ENCODE measurements around the gene TMA7. TPM values are rescaled to one million over a fixed set of nuclear protein-coding genes. Genes with fewer than 3 reads are reported as not detected.

TMA7 gene
- total and polyA plus RNA-seq, 9 of the 15 experiments (the other 6 are each of a cell fraction or from before 2014, with no cell fraction given): 209 to 1,003 (median 486) TPM

DNA sequence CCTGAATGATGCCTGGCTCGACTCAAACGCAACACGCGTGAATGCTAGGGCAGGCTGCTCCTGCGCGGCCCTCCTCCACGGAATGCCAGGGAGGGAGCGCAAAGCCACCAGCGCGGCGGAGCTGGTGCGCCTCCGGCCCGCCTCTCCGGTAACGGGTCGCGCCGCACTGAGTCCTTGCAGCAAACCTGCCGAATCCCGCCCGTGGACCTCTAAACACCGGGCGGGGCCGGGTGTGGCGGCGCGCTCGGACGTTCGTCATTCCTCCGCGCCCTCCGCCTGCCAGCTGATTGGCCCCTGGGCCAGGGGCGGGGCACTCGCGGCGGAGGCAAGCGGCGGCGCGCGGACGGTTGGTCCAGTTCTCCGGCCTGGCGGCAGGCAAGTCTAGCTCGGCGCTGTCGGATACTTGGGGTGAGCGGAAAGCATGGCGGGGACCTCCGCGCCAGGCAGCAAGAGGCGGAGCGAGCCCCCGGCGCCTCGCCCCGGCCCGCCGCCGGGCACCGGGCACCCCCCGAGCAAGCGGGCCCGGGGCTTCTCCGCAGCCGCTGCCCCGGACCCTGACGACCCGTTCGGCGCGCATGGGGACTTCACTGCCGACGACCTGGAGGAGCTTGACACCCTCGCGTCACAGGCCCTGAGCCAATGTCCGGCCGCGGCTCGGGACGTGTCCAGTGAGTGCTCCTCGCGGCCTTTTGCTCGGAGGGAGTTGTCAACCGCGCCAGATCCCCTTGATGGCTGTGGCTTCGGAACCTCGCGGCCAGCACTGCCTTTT, 6.6 kb downstream of the TMA7 start, which contains the start of gene ATRIP (continued):
- TF ChIP-seq MEIS2 (IDR thresholded peaks at IDR 0.05; ENCODE audit: partially characterized antibody): no peak
- TF ChIP-seq USF1 (CRISPR knock-in tag; IDR thresholded peaks at IDR 0.05): no peak
- no peak for TF ChIP-seq ZNF707 (CRISPR knock-in tag; conservative IDR thresholded peaks at IDR 0.05)
- no peak for TF ChIP-seq FOXA3 (CRISPR knock-in tag; conservative IDR thresholded peaks at IDR 0.05 in 1 of 2, IDR thresholded peaks at IDR 0.05 in 1 of 2)
- TF ChIP-seq KLF6 (CRISPR knock-in tag; IDR thresholded peaks at IDR 0.05; ENCODE audit: borderline replicate concordance): no peak
- TF ChIP-seq RBM39 (optimal IDR thresholded peaks at IDR 0.05; ENCODE audit: low read depth, low read length): no peak
- TF ChIP-seq GATAD2A (IDR thresholded peaks at IDR 0.05): no peak
- peak; percentile 68 to 95; a peak in 3 of 4 replicates for TF ChIP-seq SIN3A (IDR thresholded peaks at IDR 0.05; ENCODE audit: borderline replicate concordance in 2 of 2, control insufficient read depth in 1 of 2, low read depth in 2 of 2, low read length in 2 of 2)
- TF ChIP-seq THRA (IDR thresholded peaks at IDR 0.05): no peak
- TF ChIP-seq CC2D1A (IDR thresholded peaks at IDR 0.05): no peak
- peak; percentile 87 for TF ChIP-seq POLR2A (conservative IDR thresholded peaks at IDR 0.05)
- TF ChIP-seq, protein P1, sequence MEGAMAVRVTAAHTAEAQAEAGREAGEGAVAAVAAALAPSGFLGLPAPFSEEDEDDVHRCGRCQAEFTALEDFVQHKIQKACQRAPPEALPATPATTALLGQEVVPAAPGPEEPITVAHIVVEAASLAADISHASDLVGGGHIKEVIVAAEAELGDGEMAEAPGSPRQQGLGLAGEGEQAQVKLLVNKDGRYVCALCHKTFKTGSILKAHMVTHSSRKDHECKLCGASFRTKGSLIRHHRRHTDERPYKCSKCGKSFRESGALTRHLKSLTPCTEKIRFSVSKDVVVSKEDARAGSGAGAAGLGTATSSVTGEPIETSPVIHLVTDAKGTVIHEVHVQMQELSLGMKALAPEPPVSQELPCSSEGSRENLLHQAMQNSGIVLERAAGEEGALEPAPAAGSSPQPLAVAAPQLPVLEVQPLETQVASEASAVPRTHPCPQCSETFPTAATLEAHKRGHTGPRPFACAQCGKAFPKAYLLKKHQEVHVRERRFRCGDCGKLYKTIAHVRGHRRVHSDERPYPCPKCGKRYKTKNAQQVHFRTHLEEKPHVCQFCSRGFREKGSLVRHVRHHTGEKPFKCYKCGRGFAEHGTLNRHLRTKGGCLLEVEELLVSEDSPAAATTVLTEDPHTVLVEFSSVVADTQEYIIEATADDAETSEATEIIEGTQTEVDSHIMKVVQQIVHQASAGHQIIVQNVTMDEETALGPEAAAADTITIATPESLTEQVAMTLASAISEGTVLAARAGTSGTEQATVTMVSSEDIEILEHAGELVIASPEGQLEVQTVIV (CRISPR knock-in tag; IDR thresholded peaks at IDR 0.05; ENCODE audit: borderline replicate concordance): no peak
- TF ChIP-seq PURB (CRISPR knock-in tag; IDR thresholded peaks at IDR 0.05; ENCODE audit: low read depth): no peak
- no peak for TF ChIP-seq ZNF239 (CRISPR knock-in tag; IDR thresholded peaks at IDR 0.05)
- TF ChIP-seq ZBTB26 (CRISPR knock-in tag; IDR thresholded peaks at IDR 0.05): no peak
- TF ChIP-seq ZNF584 (CRISPR knock-in tag; IDR thresholded peaks at IDR 0.05; ENCODE audit: low read depth): no peak
- TF ChIP-seq RBM15 (IDR thresholded peaks at IDR 0.05; ENCODE audit: insufficient read depth, low read length): no peak
- TF ChIP-seq STAT6 (CRISPR knock-in tag; IDR thresholded peaks at IDR 0.05): no peak
- TF ChIP-seq NCOA2 (IDR thresholded peaks at IDR 0.05; ENCODE audit: partially characterized antibody in 2 of 2): no peak

Data from K562 (cell line).